SU-DHL-6 (cell line): ENCODE data around the gene CRCP.

Experiments
- EZH2phosphoT487 ChIP-seq: fragments of 200-600 bp; sonication (generic), shearing (Covaris generic); conservative IDR thresholded peaks from 2 replicates; pipeline ENCODE4 v1.6.1; 2018; ENCODE audit warnings: mild to moderate bottlenecking, antibody characterized with exemption, low read length, moderate library complexity, mixed read lengths
- TF ChIP-seq, protein P1 (sequence below): fragments of 200-600 bp; sonication (generic); IDR thresholded peaks from one replicate; pipeline ENCODE4 v1.5.1; 2017; ENCODE audit warnings: antibody characterized with exemption, mild to moderate bottlenecking, low read length, moderate library complexity; ENCODE audit not compliant: insufficient read depth, poor library complexity, severe bottlenecking

DNA sequence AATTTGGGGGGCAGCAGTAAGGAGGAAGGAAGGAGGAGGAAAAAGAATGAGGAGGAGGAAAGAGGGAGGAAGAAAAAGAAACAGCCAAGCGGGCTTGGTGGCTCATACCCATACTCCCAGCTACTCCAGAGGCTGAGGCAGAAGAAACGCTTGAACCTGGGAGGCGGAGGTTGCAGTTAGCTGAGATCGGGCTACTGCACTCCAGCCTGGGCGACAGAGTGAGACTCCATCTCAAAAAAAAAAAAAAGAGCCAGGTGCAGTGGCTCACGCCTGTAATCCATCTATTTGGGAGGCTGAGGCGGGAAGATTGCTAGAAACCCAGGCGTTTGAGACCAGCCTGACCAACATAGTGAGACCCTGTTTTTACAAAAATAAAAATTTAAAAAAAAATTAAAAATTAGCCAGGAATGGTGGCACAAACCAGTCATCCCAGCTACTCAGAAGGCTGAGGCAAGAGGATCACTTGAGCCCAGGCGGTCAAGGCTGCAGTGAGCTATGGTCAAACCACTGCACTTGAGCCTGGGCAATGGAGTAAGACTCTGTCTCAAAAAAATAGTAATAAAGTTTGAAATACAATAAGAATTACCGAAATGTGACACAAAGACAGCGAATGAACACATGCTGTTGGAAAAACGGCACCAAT lies 14.1 kb upstream of the CRCP start:
- no peak for TF ChIP-seq EZH2phosphoT487
- TF ChIP-seq, protein P1, sequence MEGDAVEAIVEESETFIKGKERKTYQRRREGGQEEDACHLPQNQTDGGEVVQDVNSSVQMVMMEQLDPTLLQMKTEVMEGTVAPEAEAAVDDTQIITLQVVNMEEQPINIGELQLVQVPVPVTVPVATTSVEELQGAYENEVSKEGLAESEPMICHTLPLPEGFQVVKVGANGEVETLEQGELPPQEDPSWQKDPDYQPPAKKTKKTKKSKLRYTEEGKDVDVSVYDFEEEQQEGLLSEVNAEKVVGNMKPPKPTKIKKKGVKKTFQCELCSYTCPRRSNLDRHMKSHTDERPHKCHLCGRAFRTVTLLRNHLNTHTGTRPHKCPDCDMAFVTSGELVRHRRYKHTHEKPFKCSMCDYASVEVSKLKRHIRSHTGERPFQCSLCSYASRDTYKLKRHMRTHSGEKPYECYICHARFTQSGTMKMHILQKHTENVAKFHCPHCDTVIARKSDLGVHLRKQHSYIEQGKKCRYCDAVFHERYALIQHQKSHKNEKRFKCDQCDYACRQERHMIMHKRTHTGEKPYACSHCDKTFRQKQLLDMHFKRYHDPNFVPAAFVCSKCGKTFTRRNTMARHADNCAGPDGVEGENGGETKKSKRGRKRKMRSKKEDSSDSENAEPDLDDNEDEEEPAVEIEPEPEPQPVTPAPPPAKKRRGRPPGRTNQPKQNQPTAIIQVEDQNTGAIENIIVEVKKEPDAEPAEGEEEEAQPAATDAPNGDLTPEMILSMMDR: no peak
